Measurements from ENCODE around the gene P2RX7. TPM values are rescaled to one million over a fixed set of nuclear protein-coding genes. Genes with fewer than 3 reads are reported as not detected.
A peak's percentile ranks its signal among the peaks of the same experiment; 100 is the strongest.

Gene P2RX7
- total and polyA plus RNA-seq, 9 of the 15 experiments (the other 6 are each of a cell fraction or from before 2014, with no cell fraction given), result 0.04 to 0.65 (median 0.30) TPM

- TF ChIP-seq ZNF316 (IDR thresholded peaks at IDR 0.05) (peak; percentile 95), GATA2 (CRISPR knock-in tag; IDR thresholded peaks at IDR 0.05) (no peak), ZHX1 (conservative IDR thresholded peaks at IDR 0.05; ENCODE audit: low read length) (no peak), SRSF1 (IDR thresholded peaks at IDR 0.05; ENCODE audit: low read depth, low read length) (no peak), ELF2 (CRISPR knock-in tag; IDR thresholded peaks at IDR 0.05) (no peak), BACH1 (tag; IDR thresholded peaks at IDR 0.05) (peak; percentile 81), NFE2L1 (tag; IDR thresholded peaks at IDR 0.05; ENCODE audit: borderline replicate concordance, low read depth) (peak; percentile 88), SMARCE1 (IDR thresholded peaks at IDR 0.05) (peak; percentile 26; the same call in 1 of the 2 replicates), MEIS2 (IDR thresholded peaks at IDR 0.05; ENCODE audit: partially characterized antibody) (no peak), LEF1 (IDR thresholded peaks at IDR 0.05) (no peak), ZNF140 (CRISPR knock-in tag; IDR thresholded peaks at IDR 0.05) (no peak), EHMT2 (IDR thresholded peaks at IDR 0.05) (peak; percentile 83), PHF8 (IDR thresholded peaks at IDR 0.05; ENCODE audit: borderline replicate concordance, low read length) (no peak), NFIX (CRISPR knock-in tag; IDR thresholded peaks at IDR 0.05; ENCODE audit: low read depth) (no peak), ARID1B (IDR thresholded peaks at IDR 0.05) (peak; percentile 51), REST (IDR thresholded peaks at IDR 0.05; ENCODE audit: borderline replicate concordance) (peak; percentile 25; the same call in 1 of the 2 replicates), REST (CRISPR knock-in tag; IDR thresholded peaks at IDR 0.05; ENCODE audit: low read depth) (no peak), LARP7 (IDR thresholded peaks at IDR 0.05) (no peak)
- TF ChIP-seq, protein P1, sequence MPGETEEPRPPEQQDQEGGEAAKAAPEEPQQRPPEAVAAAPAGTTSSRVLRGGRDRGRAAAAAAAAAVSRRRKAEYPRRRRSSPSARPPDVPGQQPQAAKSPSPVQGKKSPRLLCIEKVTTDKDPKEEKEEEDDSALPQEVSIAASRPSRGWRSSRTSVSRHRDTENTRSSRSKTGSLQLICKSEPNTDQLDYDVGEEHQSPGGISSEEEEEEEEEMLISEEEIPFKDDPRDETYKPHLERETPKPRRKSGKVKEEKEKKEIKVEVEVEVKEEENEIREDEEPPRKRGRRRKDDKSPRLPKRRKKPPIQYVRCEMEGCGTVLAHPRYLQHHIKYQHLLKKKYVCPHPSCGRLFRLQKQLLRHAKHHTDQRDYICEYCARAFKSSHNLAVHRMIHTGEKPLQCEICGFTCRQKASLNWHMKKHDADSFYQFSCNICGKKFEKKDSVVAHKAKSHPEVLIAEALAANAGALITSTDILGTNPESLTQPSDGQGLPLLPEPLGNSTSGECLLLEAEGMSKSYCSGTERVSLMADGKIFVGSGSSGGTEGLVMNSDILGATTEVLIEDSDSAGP (CRISPR knock-in tag; IDR thresholded peaks at IDR 0.05), result no peak
Observed at GRCh38 chr12:121181181-121181580, 48.5 kb downstream of the P2RX7 start (continued).
